Right lobe of liver (tissue), 4 donors: ENCODE results near the gene SLC27A6.

Source experiments
- POLR2A ChIP-seq: fragments of 450-650 bp; IDR thresholded peaks from one replicate; pipeline ENCODE4 v1.6.1; 2017; ENCODE audit warnings: antibody characterized with exemption, mild to moderate bottlenecking
- TF ChIP-seq, protein P1 (sequence below), 4 donors: fragments of 200-600 bp in 3 of 4; fragments of 450-650 bp in 1 of 4; IDR thresholded peaks; one replicate each; pipeline versions ENCODE4 v1.5.1 to v1.8.0; 2016 to 2022; ENCODE audit warnings: antibody characterized with exemption in 4 of 4, mild to moderate bottlenecking in 2 of 4
- donor health status: DM: no; HTN: no; CAD: no.
- donor health status: DM: no; HTN: no; CAD: no.
- donor health status: DM: no; HTN: yes; CAD: no.

GRCh38 chr5:128965638-128966302 lies 482 bp downstream of the SLC27A6 start:
- TF ChIP-seq, protein P1, sequence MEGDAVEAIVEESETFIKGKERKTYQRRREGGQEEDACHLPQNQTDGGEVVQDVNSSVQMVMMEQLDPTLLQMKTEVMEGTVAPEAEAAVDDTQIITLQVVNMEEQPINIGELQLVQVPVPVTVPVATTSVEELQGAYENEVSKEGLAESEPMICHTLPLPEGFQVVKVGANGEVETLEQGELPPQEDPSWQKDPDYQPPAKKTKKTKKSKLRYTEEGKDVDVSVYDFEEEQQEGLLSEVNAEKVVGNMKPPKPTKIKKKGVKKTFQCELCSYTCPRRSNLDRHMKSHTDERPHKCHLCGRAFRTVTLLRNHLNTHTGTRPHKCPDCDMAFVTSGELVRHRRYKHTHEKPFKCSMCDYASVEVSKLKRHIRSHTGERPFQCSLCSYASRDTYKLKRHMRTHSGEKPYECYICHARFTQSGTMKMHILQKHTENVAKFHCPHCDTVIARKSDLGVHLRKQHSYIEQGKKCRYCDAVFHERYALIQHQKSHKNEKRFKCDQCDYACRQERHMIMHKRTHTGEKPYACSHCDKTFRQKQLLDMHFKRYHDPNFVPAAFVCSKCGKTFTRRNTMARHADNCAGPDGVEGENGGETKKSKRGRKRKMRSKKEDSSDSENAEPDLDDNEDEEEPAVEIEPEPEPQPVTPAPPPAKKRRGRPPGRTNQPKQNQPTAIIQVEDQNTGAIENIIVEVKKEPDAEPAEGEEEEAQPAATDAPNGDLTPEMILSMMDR (IDR thresholded peaks at IDR 0.05) = no peak
- TF ChIP-seq POLR2A = no peak
